NCI-H128 (cell line): Measurements from ENCODE around the gene DSP.

ENCODE experiments used
- DNase-seq: peaks from one replicate; lab custom pipeline; 2025; ENCODE audit not compliant: unreplicated experiment; lab: John Stamatoyannopoulos, UW

The DSP gene

GRCh38 chr6:7559196-7559595, 17.7 kb downstream of the DSP start:
- no peak for DNase-seq

GRCh38 chr6:7559651-7560385, 18.3 kb downstream of the DSP start:
- no peak for DNase-seq

GRCh38 chr6:7561153-7561964, 19.9 kb downstream of the DSP start:
- peak; percentile 72 for DNase-seq

- DNase-seq, result no peak
These were observed 21.3 kb downstream of the DSP start for GRCh38 chr6:7562769-7563168.

- no peak for DNase-seq
These were observed 24.6 kb downstream of the DSP start for GRCh38 chr6:7566107-7566506.

GRCh38 chr6:7566617-7567173, 25.2 kb downstream of the DSP start:
- no peak for DNase-seq

- DNase-seq, result no peak
These were observed 26.6 kb downstream of the DSP start for GRCh38 chr6:7568021-7568420.

GRCh38 chr6:7569082-7569481, 27.6 kb downstream of the DSP start:
- DNase-seq, result no peak

GRCh38 chr6:7572213-7572943, 30.9 kb downstream of the DSP start:
- no peak for DNase-seq

GRCh38 chr6:7574500-7574899, 33.0 kb downstream of the DSP start:
- no peak for DNase-seq

GRCh38 chr6:7578516-7578915, 37.0 kb downstream of the DSP start:
- no peak for DNase-seq

- DNase-seq, result no peak
These were observed 37.5 kb downstream of the DSP start for GRCh38 chr6:7578931-7579330.

GRCh38 chr6:7579851-7580250, 38.4 kb downstream of the DSP start:
- DNase-seq, result no peak

GRCh38 chr6:7580537-7580926, 39.1 kb downstream of the DSP start:
- no peak for DNase-seq

- no peak for DNase-seq
These were observed 39.6 kb downstream of the DSP start for GRCh38 chr6:7580927-7581618.

GRCh38 chr6:7585287-7585930, 43.9 kb downstream of the DSP start:
- DNase-seq, result no peak

GRCh38 chr6:7587631-7588100, 46.2 kb downstream of the DSP start:
- DNase-seq, result no peak

GRCh38 chr6:7588506-7588905, 47.0 kb downstream of the DSP start:
- DNase-seq, result no peak

GRCh38 chr6:7589221-7589620, 47.8 kb downstream of the DSP start:
- DNase-seq, result no peak
